K562 (cell line): ENCODE results near the gene ING4. TPM values are rescaled to one million over a fixed set of nuclear protein-coding genes. Genes with fewer than 3 reads are reported as not detected.

ENCODE experiments used
- ATF7 ChIP-seq: fragments of 450-650 bp; IDR thresholded peaks from 2 replicates; pipeline ENCODE4 v1.7.1; 2014; ENCODE audit warnings: mild to moderate bottlenecking, moderate library complexity
- CBX1 ChIP-seq: sonication (generic); IDR thresholded peaks from 2 replicates; pipeline ENCODE4 v1.6.1; 2016; ENCODE audit warnings: antibody characterized with exemption, low read depth, mild to moderate bottlenecking
- ERF ChIP-seq: fragments of 450-650 bp; formaldehyde crosslinking; IDR thresholded peaks from 2 replicates; pipeline ENCODE4 v1.4.0; 2020; ENCODE audit warnings: mild to moderate bottlenecking, mixed read lengths
- FOXA3 ChIP-seq, 2 experiments: fragments of 450-650 bp in 1 of 2; sonication (generic) in 1 of 2; formaldehyde crosslinking; IDR thresholded peaks in 1 of 2; conservative IDR thresholded peaks in 1 of 2; 2 replicates each; pipeline versions ENCODE4 v1.4.0 to v1.8.0; 2020 to 2022; ENCODE audit warnings: mild to moderate bottlenecking in 2 of 2, missing genetic modification reagents in 1 of 2
- FOXP1 ChIP-seq: sonication (generic); formaldehyde crosslinking; IDR thresholded peaks from 2 replicates; pipeline ENCODE4 v1.8.0; 2022; ENCODE audit warnings: mild to moderate bottlenecking, missing genetic modification reagents
- GATAD2B ChIP-seq: fragments of 450-650 bp; IDR thresholded peaks from 2 replicates; pipeline ENCODE4 v1.6.1; 2017; ENCODE audit warnings: mild to moderate bottlenecking, borderline replicate concordance
- GTF2E2 ChIP-seq: fragments of 200-800 bp; sonication (Bioruptor generic); IDR thresholded peaks from 2 replicates; pipeline ENCODE4 v1.6.1; 2016; ENCODE audit warnings: missing genetic modification characterization, missing compliant biosample characterization
- HNRNPK ChIP-seq: fragments of 200-400 bp; formaldehyde crosslinking; IDR thresholded peaks from one replicate; pipeline ENCODE4 v1.6.1; 2018; ENCODE audit warnings: mild to moderate bottlenecking, low read depth, low read length; ENCODE audit not compliant: poor library complexity, severe bottlenecking
- MAFG ChIP-seq: fragments of 450-650 bp; conservative IDR thresholded peaks from 2 replicates; pipeline ENCODE4 v1.6.1; 2016; ENCODE audit warnings: missing genetic modification characterization, missing compliant biosample characterization
- MEIS2 ChIP-seq: fragments of 450-650 bp; IDR thresholded peaks from 2 replicates; pipeline ENCODE4 v1.6.1; 2014; ENCODE audit warnings: mild to moderate bottlenecking; ENCODE audit not compliant: partially characterized antibody
- PHB ChIP-seq: fragments of 250-450 bp; sonication (Bioruptor Pico); IDR thresholded peaks from 2 replicates; pipeline ENCODE4 v1.5.0; 2021
- PHF21A ChIP-seq: fragments of 450-650 bp; IDR thresholded peaks from 2 replicates; pipeline ENCODE4 v1.6.1; 2017; ENCODE audit warnings: low read depth, borderline replicate concordance
- POLR2A ChIP-seq: fragments of 450-650 bp; conservative IDR thresholded peaks from 2 replicates; pipeline ENCODE4 v1.6.1; 2016
- RFX5 ChIP-seq: IDR thresholded peaks from 2 replicates; pipeline ENCODE4 v1.6.1; 2011; ENCODE audit warnings: low read depth, mild to moderate bottlenecking, improper control_type of control experiment, low read length
- SMAD4 ChIP-seq: fragments of 250-450 bp; sonication (Bioruptor Pico); conservative IDR thresholded peaks from 2 replicates; pipeline ENCODE4 v1.8.0; 2021; ENCODE audit warnings: inconsistent platforms, mild to moderate bottlenecking, moderate library complexity
- SRF ChIP-seq, 2 experiments: fragments of 250-450, 450-650 bp in 1 of 2; sonication (Bioruptor Pico) in 1 of 2; sonication (generic) in 1 of 2; formaldehyde crosslinking; IDR thresholded peaks; 2 replicates each; pipeline versions ENCODE4 v1.5.0 to v1.5.1; 2020 to 2022; ENCODE audit warnings: mild to moderate bottlenecking in 1 of 2, missing genetic modification reagents in 1 of 2
- TAL1 ChIP-seq: fragments of 450-650 bp; IDR thresholded peaks from 2 replicates; pipeline ENCODE4 v1.6.1; 2016; ENCODE audit warnings: mild to moderate bottlenecking
- TCF3 ChIP-seq: sonication (generic); formaldehyde crosslinking; IDR thresholded peaks from 2 replicates; pipeline ENCODE4 v1.4.0; 2020; ENCODE audit warnings: mild to moderate bottlenecking, missing genetic modification reagents
- YBX1 ChIP-seq: fragments of 450-650 bp; IDR thresholded peaks from 2 replicates; pipeline ENCODE4 v1.7.1; 2016; ENCODE audit warnings: mild to moderate bottlenecking
- ZBTB1 ChIP-seq: sonication (generic); formaldehyde crosslinking; IDR thresholded peaks from 2 replicates; pipeline ENCODE4 v1.8.1; 2023; ENCODE audit warnings: missing genetic modification reagents, low read depth, mild to moderate bottlenecking, borderline replicate concordance
- ZNF184 ChIP-seq: sonication (generic); formaldehyde crosslinking; IDR thresholded peaks from 2 replicates; pipeline ENCODE4 v1.5.0; 2020; ENCODE audit warnings: missing genetic modification reagents
- ZNF586 ChIP-seq: fragments of 450-650 bp; formaldehyde crosslinking; conservative IDR thresholded peaks from 2 replicates; pipeline ENCODE4 v1.4.0; 2020; ENCODE audit warnings: mild to moderate bottlenecking, moderate library complexity
- ZNF785 ChIP-seq: fragments of 250-450 bp; sonication (Bioruptor Pico); IDR thresholded peaks from 2 replicates; pipeline ENCODE4 v1.4.0; 2020; ENCODE audit warnings: mild to moderate bottlenecking
- polyA plus RNA-seq, 8 experiments: library from polyadenylated mRNA; depleted of rRNA in 4 of 8; stranded (reverse) in 5 of 8; unstranded in 3 of 8; fragments of >200 nt; fragmentation: Nextera tagmentation in 2 of 8; fragmentation: Illumina TruSeq in 1 of 8; extraction: Ambion mirVana in 2 of 8; extraction: Trizol in 1 of 8; gene quantifications; 2 replicates each; pipeline versions ENCODE4 v1.2.1 to v1.2.3, GENCODE V29; 2011 to 2014; ENCODE audit warnings: inconsistent platforms in 1 of 8, missing spikeins in 1 of 8
- total RNA-seq, 7 experiments: library from RNA; depleted of rRNA in 6 of 7; stranded (reverse); fragments of >200 nt in 6 of 7; fragmentation: Illumina TruSeq in 2 of 7; extraction: Trizol in 2 of 7; gene quantifications; 2 replicates each; pipeline versions ENCODE4 v1.2.1 to v1.2.3, GENCODE V29; 2011 to 2021; ENCODE audit warnings: low replicate concordance in 1 of 7
- TF ChIP-seq, protein P1 (sequence below): fragments of 450-650 bp; IDR thresholded peaks from 2 replicates; pipeline ENCODE4 v1.6.1; 2017; ENCODE audit warnings: mild to moderate bottlenecking, moderate library complexity

Gene ING4
- total and polyA plus RNA-seq, 9 of the 15 experiments (the other 6 are each of a cell fraction or from before 2014, with no cell fraction given) = 6.6 to 30.2 (median 15.7) TPM

DNA sequence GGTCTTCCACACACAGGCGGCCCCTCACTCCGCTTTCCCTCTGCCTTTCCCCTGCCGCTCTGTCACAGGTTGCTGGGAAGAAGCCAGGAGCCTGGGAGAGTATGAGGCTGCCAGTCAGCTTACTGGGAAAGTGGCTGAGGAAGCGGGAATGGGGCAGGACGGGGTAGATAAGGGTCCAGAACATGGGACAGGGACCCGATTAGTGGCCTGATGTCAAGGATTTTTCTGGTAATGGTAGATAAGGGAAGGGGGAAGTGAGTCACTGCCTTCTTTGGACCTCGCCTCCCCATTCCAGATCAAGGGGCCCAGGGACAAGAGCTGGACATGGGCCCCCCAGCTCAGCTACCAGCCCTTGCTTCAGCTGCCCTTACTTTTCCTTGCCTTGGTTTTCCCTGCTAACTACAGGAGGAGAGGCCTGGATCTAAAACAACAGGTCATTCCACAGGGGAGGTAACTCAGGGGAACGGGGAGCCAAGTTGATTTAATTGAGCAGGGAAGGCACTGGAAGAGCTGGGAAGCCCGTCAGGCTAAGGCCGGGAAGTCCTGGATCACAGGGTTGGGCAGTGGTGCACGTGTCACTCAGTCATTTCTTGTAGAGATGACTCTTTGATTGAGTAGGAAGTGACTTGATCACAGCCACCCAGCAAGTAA, 23.6 kb downstream of the ING4 start (continued):
- TF ChIP-seq ZNF586 (CRISPR knock-in tag) = no peak
- no peak for TF ChIP-seq YBX1
- peak; percentile 86; the same call in 1 of the 2 replicates for TF ChIP-seq PHF21A
- peak; percentile 61; the same call in 1 of the 2 replicates for TF ChIP-seq GATAD2B
- peak; percentile 76 for TF ChIP-seq SMAD4 (CRISPR knock-in tag)
- peak; percentile 70 for TF ChIP-seq ATF7
- TF ChIP-seq RFX5 = no peak
- TF ChIP-seq ZNF785 (CRISPR knock-in tag) = no peak
- TF ChIP-seq GTF2E2 = peak; percentile 51; the same call in 1 of the 2 replicates
- TF ChIP-seq, protein P1, sequence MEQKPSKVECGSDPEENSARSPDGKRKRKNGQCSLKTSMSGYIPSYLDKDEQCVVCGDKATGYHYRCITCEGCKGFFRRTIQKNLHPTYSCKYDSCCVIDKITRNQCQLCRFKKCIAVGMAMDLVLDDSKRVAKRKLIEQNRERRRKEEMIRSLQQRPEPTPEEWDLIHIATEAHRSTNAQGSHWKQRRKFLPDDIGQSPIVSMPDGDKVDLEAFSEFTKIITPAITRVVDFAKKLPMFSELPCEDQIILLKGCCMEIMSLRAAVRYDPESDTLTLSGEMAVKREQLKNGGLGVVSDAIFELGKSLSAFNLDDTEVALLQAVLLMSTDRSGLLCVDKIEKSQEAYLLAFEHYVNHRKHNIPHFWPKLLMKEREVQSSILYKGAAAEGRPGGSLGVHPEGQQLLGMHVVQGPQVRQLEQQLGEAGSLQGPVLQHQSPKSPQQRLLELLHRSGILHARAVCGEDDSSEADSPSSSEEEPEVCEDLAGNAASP = no peak
- TF ChIP-seq TCF3 = peak; percentile 95
- TF ChIP-seq ZBTB1 (CRISPR knock-in tag) = no peak
- TF ChIP-seq FOXP1 (CRISPR knock-in tag) = no peak
- TF ChIP-seq ZNF184 (CRISPR knock-in tag) = no peak
- no peak; the same call in 1 of the 2 replicates for TF ChIP-seq POLR2A
- no peak for TF ChIP-seq FOXA3 (CRISPR knock-in tag; conservative IDR thresholded peaks at IDR 0.05 in 1 of 2, IDR thresholded peaks at IDR 0.05 in 1 of 2)
- no peak for TF ChIP-seq PHB
- TF ChIP-seq CBX1 = no peak
- TF ChIP-seq MAFG (tag) = no peak
- peak; percentile 92 for TF ChIP-seq TAL1
- TF ChIP-seq HNRNPK = no peak
- no peak for TF ChIP-seq ERF (CRISPR knock-in tag)
- TF ChIP-seq SRF (CRISPR knock-in tag; IDR thresholded peaks at IDR 0.05) = 0 out of 4 replicates have a peak, but pooled peaks of 1 of the 2 experiments have one; percentile 36
- peak; percentile 17 for TF ChIP-seq MEIS2
